DOHH2 (cell line): ENCODE measurements around the gene IL22RA1.

Experiments used
- H3F3A ChIP-seq: fragments of 200-600 bp; sonication (generic), shearing (Covaris generic); 2 replicates; pipeline ENCODE4 v1.6.0; 2016; ENCODE audit warnings: antibody characterized with exemption, mild to moderate bottlenecking; ENCODE audit not compliant: control insufficient read depth, insufficient read depth
- H3K27ac ChIP-seq: fragments of 200-600 bp; sonication (generic); 2 replicates; pipeline ENCODE4 v1.5.1; 2014; ENCODE audit warnings: low read depth, mild to moderate bottlenecking, low read length, moderate library complexity
- H3K27me3 ChIP-seq: fragments of 200-600 bp; sonication (generic); 2 replicates; pipeline ENCODE4 v1.6.1; 2014; ENCODE audit warnings: mild to moderate bottlenecking, low read length, mixed read lengths; ENCODE audit not compliant: control insufficient read depth
- H3K36me3 ChIP-seq: fragments of 200-600 bp; sonication (generic); 2 replicates; pipeline ENCODE4 v1.6.1; 2014; ENCODE audit warnings: mild to moderate bottlenecking, low read length, moderate library complexity, mixed read lengths; ENCODE audit not compliant: control insufficient read depth
- H3K4me1 ChIP-seq: fragments of 200-600 bp; sonication (generic); 2 replicates; pipeline ENCODE4 v1.6.1; 2014; ENCODE audit warnings: mild to moderate bottlenecking, low read length, mixed read lengths; ENCODE audit not compliant: control insufficient read depth
- H3K4me2 ChIP-seq: fragments of 200-600 bp; sonication (generic); 2 replicates; pipeline ENCODE4 v1.6.0; 2014; ENCODE audit warnings: mild to moderate bottlenecking, low read length, moderate library complexity
- H3K4me3 ChIP-seq: fragments of 200-600 bp; sonication (generic); 2 replicates; pipeline ENCODE4 v1.5.1; 2014; ENCODE audit warnings: mild to moderate bottlenecking, low read length, mixed read lengths
- H3K79me2 ChIP-seq: fragments of 200-600 bp; sonication (generic); 2 replicates; pipeline ENCODE4 v1.6.1; 2014; ENCODE audit warnings: mild to moderate bottlenecking, low read length, mixed read lengths; ENCODE audit not compliant: control insufficient read depth
- H3K9me2 ChIP-seq: fragments of 200-600 bp; sonication (generic); replicated peaks from 2 replicates; pipeline ENCODE4 v1.6.1; 2014; ENCODE audit warnings: mild to moderate bottlenecking, low read length, mixed read lengths; ENCODE audit not compliant: control insufficient read depth
- H3K9me3 ChIP-seq: fragments of 200-600 bp; sonication (generic); 2 replicates; pipeline ENCODE4 v1.6.1; 2014; ENCODE audit warnings: antibody characterized with exemption, low read length, mixed read lengths; ENCODE audit not compliant: control insufficient read depth, insufficient read depth
- H4K20me1 ChIP-seq: fragments of 200-600 bp; sonication (generic); 2 replicates; pipeline ENCODE4 v1.6.0; 2014; ENCODE audit warnings: low read depth, mild to moderate bottlenecking, antibody characterized with exemption, low read length, moderate library complexity; ENCODE audit not compliant: control insufficient read depth, insufficient read depth
- CTCF ChIP-seq: fragments of 200-600 bp; sonication (generic); IDR thresholded peaks from one replicate; pipeline ENCODE4 v1.5.1; 2014; ENCODE audit warnings: antibody characterized with exemption, mild to moderate bottlenecking, low read depth, low read length; ENCODE audit not compliant: poor library complexity, severe bottlenecking
- EZH2phosphoT487 ChIP-seq: fragments of 200-600 bp; sonication (generic); IDR thresholded peaks from 2 replicates; pipeline ENCODE4 v1.6.1; 2017; ENCODE audit warnings: borderline replicate concordance, mild to moderate bottlenecking, antibody characterized with exemption, low read length, moderate library complexity, mixed read lengths

The IL22RA1 gene

GRCh38 chr1:24089027-24089742 lies 53.8 kb downstream of the IL22RA1 start:
- no peak overlapping the region for H3K4me3 ChIP-seq
- H3F3A ChIP-seq, result no peaks in the 10 kb centered on the region
- peaks cover 9% of the 10 kb centered on the region for H3K27me3 ChIP-seq
- no peaks in the 10 kb centered on the region for H3K9me2 ChIP-seq
- no peaks in the 10 kb centered on the region for H3K9me3 ChIP-seq
- no peaks in the 10 kb centered on the region for H3K36me3 ChIP-seq
- H3K4me1 ChIP-seq, result no peaks in the 10 kb centered on the region
- H3K79me2 ChIP-seq, result no peaks in the 10 kb centered on the region
- no peak for TF ChIP-seq CTCF
- no peaks in the 10 kb centered on the region for H4K20me1 ChIP-seq
- H3K4me2 ChIP-seq, result no peak overlapping the region
- no peak overlapping the region for H3K27ac ChIP-seq

GRCh38 chr1:24086466-24086865 lies 56.5 kb downstream of the IL22RA1 start:
- H4K20me1 ChIP-seq, result no peaks in the 10 kb centered on the region
- H3K4me2 ChIP-seq, result no peak overlapping the region
- no peak for TF ChIP-seq CTCF
- TF ChIP-seq EZH2phosphoT487, result no peak
- no peaks in the 10 kb centered on the region for H3K9me2 ChIP-seq
- no peak overlapping the region for H3K4me3 ChIP-seq
- H3K4me1 ChIP-seq, result no peaks in the 10 kb centered on the region
- peaks cover 9% of the 10 kb centered on the region for H3K27me3 ChIP-seq
- H3K9me3 ChIP-seq, result no peaks in the 10 kb centered on the region
- no peaks in the 10 kb centered on the region for H3F3A ChIP-seq
- H3K27ac ChIP-seq, result no peak overlapping the region
- H3K36me3 ChIP-seq, result no peaks in the 10 kb centered on the region
- no peaks in the 10 kb centered on the region for H3K79me2 ChIP-seq

- H4K20me1 ChIP-seq, result no peaks in the 10 kb centered on the region
- peaks cover 9% of the 10 kb centered on the region for H3K27me3 ChIP-seq
- H3K4me2 ChIP-seq, result no peak overlapping the region
- no peaks in the 10 kb centered on the region for H3K9me3 ChIP-seq
- TF ChIP-seq EZH2phosphoT487 (no peak), CTCF (no peak)
- no peak overlapping the region for H3K27ac ChIP-seq
- no peaks in the 10 kb centered on the region for H3F3A ChIP-seq
- H3K9me2 ChIP-seq, result no peaks in the 10 kb centered on the region
- H3K79me2 ChIP-seq, result no peaks in the 10 kb centered on the region
- no peaks in the 10 kb centered on the region for H3K4me1 ChIP-seq
- no peaks in the 10 kb centered on the region for H3K36me3 ChIP-seq
- H3K4me3 ChIP-seq, result no peak overlapping the region
Observed at GRCh38 chr1:24085546-24085945, 57.4 kb downstream of the IL22RA1 start.
